ENCODE results near the gene SETX. TPM values are rescaled to one million over a fixed set of nuclear protein-coding genes. Genes with fewer than 3 reads are reported as not detected.

Gene SETX
- total RNA-seq, 1 donor from 2014 or later, result 45.6 TPM

GRCh38 chr9:132401824-132402223, 47.0 kb upstream of the SETX start:
- H2AFZ ChIP-seq (ENCODE audit: low read depth, low read length), result no peak overlapping the region
- H3K27me3 Mint-ChIP-seq (ENCODE audit: low read depth, unreplicated experiment), result no peaks in the 10 kb centered on the region
- peaks cover 9% of the 10 kb centered on the region for H3K4me1 ChIP-seq (ENCODE audit: insufficient read depth, low read length)
- no peak overlapping the region for H3K27ac ChIP-seq (ENCODE audit: low read depth, low read length)
- peaks cover 14% of the 10 kb centered on the region for H3K36me3 Mint-ChIP-seq (ENCODE audit: low read depth, unreplicated experiment)
- peaks cover 7% of the 10 kb centered on the region for H3K4me1 Mint-ChIP-seq (ENCODE audit: low read depth, unreplicated experiment)
- peaks cover 6% of the 10 kb centered on the region for H4K20me1 ChIP-seq (ENCODE audit: insufficient read depth, low read length)
- peaks cover 35% of the 10 kb centered on the region for H3K36me3 ChIP-seq (ENCODE audit: insufficient read depth, low read length)
- no peak overlapping the region for H3K9ac ChIP-seq (ENCODE audit: low read length)
- H3K4me2 ChIP-seq (ENCODE audit: low read length), result no peak overlapping the region
- H3K9me3 ChIP-seq (ENCODE audit: insufficient read depth, low read depth, low read length), result no peaks in the 10 kb centered on the region
- FAIRE-seq, result no peak
- DNase-seq (ENCODE audit: low read depth), result no peak
- H3K79me2 ChIP-seq (ENCODE audit: insufficient read depth, low read length), result peaks cover 44% of the 10 kb centered on the region
- H3K27me3 ChIP-seq (ENCODE audit: insufficient read depth, low read length), result no peaks in the 10 kb centered on the region
- H3K4me3 Mint-ChIP-seq (ENCODE audit: unreplicated experiment), result no peak overlapping the region
- TF ChIP-seq, protein P1, sequence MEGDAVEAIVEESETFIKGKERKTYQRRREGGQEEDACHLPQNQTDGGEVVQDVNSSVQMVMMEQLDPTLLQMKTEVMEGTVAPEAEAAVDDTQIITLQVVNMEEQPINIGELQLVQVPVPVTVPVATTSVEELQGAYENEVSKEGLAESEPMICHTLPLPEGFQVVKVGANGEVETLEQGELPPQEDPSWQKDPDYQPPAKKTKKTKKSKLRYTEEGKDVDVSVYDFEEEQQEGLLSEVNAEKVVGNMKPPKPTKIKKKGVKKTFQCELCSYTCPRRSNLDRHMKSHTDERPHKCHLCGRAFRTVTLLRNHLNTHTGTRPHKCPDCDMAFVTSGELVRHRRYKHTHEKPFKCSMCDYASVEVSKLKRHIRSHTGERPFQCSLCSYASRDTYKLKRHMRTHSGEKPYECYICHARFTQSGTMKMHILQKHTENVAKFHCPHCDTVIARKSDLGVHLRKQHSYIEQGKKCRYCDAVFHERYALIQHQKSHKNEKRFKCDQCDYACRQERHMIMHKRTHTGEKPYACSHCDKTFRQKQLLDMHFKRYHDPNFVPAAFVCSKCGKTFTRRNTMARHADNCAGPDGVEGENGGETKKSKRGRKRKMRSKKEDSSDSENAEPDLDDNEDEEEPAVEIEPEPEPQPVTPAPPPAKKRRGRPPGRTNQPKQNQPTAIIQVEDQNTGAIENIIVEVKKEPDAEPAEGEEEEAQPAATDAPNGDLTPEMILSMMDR (IDR thresholded peaks at IDR 0.05; ENCODE audit: insufficient read depth, low read depth, low read length), result no peak
- no peak overlapping the region for H3K27ac Mint-ChIP-seq (ENCODE audit: unreplicated experiment)
- no peak overlapping the region for H3K4me3 ChIP-seq (ENCODE audit: insufficient read depth, low read depth, low read length)
- no peaks in the 10 kb centered on the region for H3K9me3 Mint-ChIP-seq (ENCODE audit: unreplicated experiment)

- TF ChIP-seq, protein P1 (IDR thresholded peaks at IDR 0.05; ENCODE audit: insufficient read depth, low read depth, low read length), result no peak
- TF ChIP-seq EZH2 (IDR thresholded peaks at IDR 0.05; ENCODE audit: insufficient read depth, low read length), result no peak
- H3K4me2 ChIP-seq (ENCODE audit: low read length), result no peak overlapping the region
- no peak for DNase-seq (ENCODE audit: low read depth)
- H3K36me3 Mint-ChIP-seq (ENCODE audit: low read depth, unreplicated experiment), result peaks cover 15% of the 10 kb centered on the region
- no peak overlapping the region for H3K4me3 ChIP-seq (ENCODE audit: insufficient read depth, low read depth, low read length)
- no peak overlapping the region for H2AFZ ChIP-seq (ENCODE audit: low read depth, low read length)
- H3K27ac Mint-ChIP-seq (ENCODE audit: unreplicated experiment), result no peak overlapping the region
- H3K36me3 ChIP-seq (ENCODE audit: insufficient read depth, low read length), result peaks cover 54% of the 10 kb centered on the region
- no peak overlapping the region for H3K9ac ChIP-seq (ENCODE audit: low read length)
- no peak for FAIRE-seq
- H3K27ac ChIP-seq (ENCODE audit: low read depth, low read length), result no peak overlapping the region
- H3K4me3 Mint-ChIP-seq (ENCODE audit: unreplicated experiment), result no peak overlapping the region
- no peaks in the 10 kb centered on the region for H4K20me1 ChIP-seq (ENCODE audit: insufficient read depth, low read length)
- no peaks in the 10 kb centered on the region for H3K4me1 Mint-ChIP-seq (ENCODE audit: low read depth, unreplicated experiment)
- H3K9me3 Mint-ChIP-seq (ENCODE audit: unreplicated experiment), result no peaks in the 10 kb centered on the region
- H3K4me1 ChIP-seq (ENCODE audit: insufficient read depth, low read length), result no peaks in the 10 kb centered on the region
- peaks cover 4% of the 10 kb centered on the region for H3K79me2 ChIP-seq (ENCODE audit: insufficient read depth, low read length)
- H3K27me3 Mint-ChIP-seq (ENCODE audit: low read depth, unreplicated experiment), result no peaks in the 10 kb centered on the region
- no peaks in the 10 kb centered on the region for H3K27me3 ChIP-seq (ENCODE audit: insufficient read depth, low read length)
- no peaks in the 10 kb centered on the region for H3K9me3 ChIP-seq (ENCODE audit: insufficient read depth, low read depth, low read length)
Measured at GRCh38 chr9:132395560-132395959, 40.8 kb upstream of the SETX start.

- Histone ChIP-seq H3K9me3 (ENCODE audit: insufficient read depth, low read depth, low read length) (no peaks in the 10 kb centered on the region), H3K4me1 (ENCODE audit: insufficient read depth, low read length) (no peaks in the 10 kb centered on the region), H3K27ac (ENCODE audit: low read depth, low read length) (no peak overlapping the region), H3K4me2 (ENCODE audit: low read length) (no peak overlapping the region), H2AFZ (ENCODE audit: low read depth, low read length) (no peak overlapping the region), H3K36me3 (ENCODE audit: insufficient read depth, low read length) (peaks cover 55% of the 10 kb centered on the region), H3K4me3 (ENCODE audit: insufficient read depth, low read depth, low read length) (no peak overlapping the region), H3K27me3 (ENCODE audit: insufficient read depth, low read length) (no peaks in the 10 kb centered on the region), H3K79me2 (ENCODE audit: insufficient read depth, low read length) (no peaks in the 10 kb centered on the region), H4K20me1 (ENCODE audit: insufficient read depth, low read length) (no peaks in the 10 kb centered on the region), H3K9ac (ENCODE audit: low read length) (no peak overlapping the region)
- Mint-ChIP-seq H3K4me3 (ENCODE audit: unreplicated experiment) (no peak overlapping the region), H3K36me3 (ENCODE audit: low read depth, unreplicated experiment) (peaks cover 25% of the 10 kb centered on the region), H3K9me3 (ENCODE audit: unreplicated experiment) (no peaks in the 10 kb centered on the region), H3K27ac (ENCODE audit: unreplicated experiment) (no peak overlapping the region), H3K4me1 (ENCODE audit: low read depth, unreplicated experiment) (no peaks in the 10 kb centered on the region), H3K27me3 (ENCODE audit: low read depth, unreplicated experiment) (no peaks in the 10 kb centered on the region)
- DNase-seq (ENCODE audit: low read depth) (no peak), FAIRE-seq (no peak)
- TF ChIP-seq EZH2 (IDR thresholded peaks at IDR 0.05; ENCODE audit: insufficient read depth, low read length), result no peak
- TF ChIP-seq, protein P1 (IDR thresholded peaks at IDR 0.05; ENCODE audit: insufficient read depth, low read depth, low read length), result no peak
Measured at GRCh38 chr9:132391449-132391848, 36.7 kb upstream of the SETX start.

Measured in astrocyte (in vitro differentiated cells and primary cell).